SK-N-SH treated with all-trans-retinoic acid at 6 μM for 48 hours (cell line): ENCODE measurements around the gene SOCS1.

Source experiments
- ATAC-seq: fragments of 200-7000 bp; cut with Tn5 transposase; 3 replicates; pipeline ENCODE4 v1.9.1; 2020; ENCODE audit warnings: mild to moderate bottlenecking, moderate library complexity
- ARNTL ChIP-seq: fragments of 450-650 bp; formaldehyde crosslinking; IDR thresholded peaks from 2 replicates; pipeline ENCODE4 v1.5.0; 2020; ENCODE audit warnings: low read depth, mild to moderate bottlenecking, moderate library complexity, borderline replicate concordance
- BACH2 ChIP-seq: fragments of 250-450 bp; sonication (Bioruptor Pico); IDR thresholded peaks from 2 replicates; pipeline ENCODE4 v1.9.0; 2021; ENCODE audit warnings: mild to moderate bottlenecking, borderline replicate concordance
- CSDC2 ChIP-seq: fragments of 250-450 bp; sonication (Bioruptor Pico); IDR thresholded peaks from 2 replicates; pipeline ENCODE4 v1.5.0; 2020; ENCODE audit warnings: mild to moderate bottlenecking, moderate library complexity
- GLIS3 ChIP-seq: fragments of 250-450 bp; sonication (Bioruptor Pico); IDR thresholded peaks from 2 replicates; pipeline ENCODE4 v1.5.0; 2020; ENCODE audit warnings: mild to moderate bottlenecking, moderate library complexity
- ISL1 ChIP-seq: fragments of 250-450 bp; sonication (Bioruptor Pico); IDR thresholded peaks from 2 replicates; pipeline ENCODE4 v2.1.2; 2022; ENCODE audit warnings: mild to moderate bottlenecking, moderate library complexity
- OSR1 ChIP-seq: fragments of 250-450 bp; sonication (Bioruptor Pico); IDR thresholded peaks from 2 replicates; pipeline ENCODE4 v1.8.0; 2022; ENCODE audit warnings: moderate library complexity, mild to moderate bottlenecking, inconsistent platforms
- POU6F1 ChIP-seq: fragments of 250-450 bp; sonication (Bioruptor Pico); IDR thresholded peaks from 2 replicates; pipeline ENCODE4 v1.8.0; 2021; ENCODE audit warnings: low read depth, mild to moderate bottlenecking, moderate library complexity, borderline replicate concordance
- PPARA ChIP-seq: fragments of 250-450 bp; sonication (Bioruptor Pico); IDR thresholded peaks from 2 replicates; pipeline ENCODE4 v1.5.0; 2020; ENCODE audit warnings: mild to moderate bottlenecking, borderline replicate concordance
- RARB ChIP-seq: fragments of 250-450 bp; sonication (Bioruptor Pico); IDR thresholded peaks from 2 replicates; pipeline ENCODE4 v1.8.0; 2021; ENCODE audit warnings: mild to moderate bottlenecking, moderate library complexity
- TCF4 ChIP-seq: fragments of 250-450 bp; sonication (Bioruptor Pico); IDR thresholded peaks from 2 replicates; pipeline ENCODE4 v1.8.0; 2021; ENCODE audit warnings: mild to moderate bottlenecking, moderate library complexity, borderline replicate concordance
- TOX ChIP-seq: fragments of 250-450 bp; sonication (Bioruptor Pico); IDR thresholded peaks from 2 replicates; pipeline ENCODE4 v1.8.0; 2021; ENCODE audit warnings: mild to moderate bottlenecking, moderate library complexity, borderline replicate concordance
- ZC3H10 ChIP-seq: fragments of 250-450 bp; sonication (Bioruptor Pico); IDR thresholded peaks from 2 replicates; pipeline ENCODE4 v1.5.1; 2021; ENCODE audit warnings: mild to moderate bottlenecking, moderate library complexity
- ZFP3 ChIP-seq: fragments of 250-450 bp; sonication (Bioruptor Pico); IDR thresholded peaks from 2 replicates; pipeline ENCODE4 v1.5.0; 2020; ENCODE audit warnings: mild to moderate bottlenecking, moderate library complexity
- ZFP30 ChIP-seq: fragments of 450-650 bp; formaldehyde crosslinking; IDR thresholded peaks from 2 replicates; pipeline ENCODE4 v1.5.0; 2022; ENCODE audit warnings: mild to moderate bottlenecking, moderate library complexity
- ZNF565 ChIP-seq: fragments of 450-650 bp; formaldehyde crosslinking; conservative IDR thresholded peaks from 2 replicates; pipeline ENCODE4 v1.5.0; 2020; ENCODE audit warnings: low read depth, mild to moderate bottlenecking, moderate library complexity
- ZNF8 ChIP-seq: fragments of 450-650 bp; formaldehyde crosslinking; IDR thresholded peaks from 2 replicates; pipeline ENCODE4 v1.5.0; 2020; ENCODE audit warnings: mild to moderate bottlenecking, moderate library complexity
- TF ChIP-seq, protein P1 (sequence below): fragments of 250-450 bp; sonication (Bioruptor Pico); IDR thresholded peaks from 2 replicates; pipeline ENCODE4 v1.5.1; 2020; ENCODE audit warnings: low read depth, mild to moderate bottlenecking, moderate library complexity
- TF ChIP-seq, protein P2 (sequence below): fragments of 250-450 bp; sonication (Bioruptor Pico); IDR thresholded peaks from 2 replicates; pipeline ENCODE4 v1.5.0; 2020; ENCODE audit warnings: mild to moderate bottlenecking, moderate library complexity
- TF ChIP-seq, protein P3 (sequence below): fragments of 250-450 bp; sonication (Bioruptor Pico); IDR thresholded peaks from 2 replicates; pipeline ENCODE4 v1.5.1; 2021; ENCODE audit warnings: mild to moderate bottlenecking, moderate library complexity

The SOCS1 gene

GRCh38 chr16:11248133-11248532, 7.9 kb downstream of the SOCS1 start:
- no peak for TF ChIP-seq OSR1 (CRISPR knock-in tag)
- TF ChIP-seq BACH2 (CRISPR knock-in tag): no peak
- TF ChIP-seq ZNF8 (CRISPR knock-in tag): no peak
- no peak for TF ChIP-seq ZC3H10 (CRISPR knock-in tag)
- no peak for TF ChIP-seq PPARA (CRISPR knock-in tag)
- TF ChIP-seq, protein P1, sequence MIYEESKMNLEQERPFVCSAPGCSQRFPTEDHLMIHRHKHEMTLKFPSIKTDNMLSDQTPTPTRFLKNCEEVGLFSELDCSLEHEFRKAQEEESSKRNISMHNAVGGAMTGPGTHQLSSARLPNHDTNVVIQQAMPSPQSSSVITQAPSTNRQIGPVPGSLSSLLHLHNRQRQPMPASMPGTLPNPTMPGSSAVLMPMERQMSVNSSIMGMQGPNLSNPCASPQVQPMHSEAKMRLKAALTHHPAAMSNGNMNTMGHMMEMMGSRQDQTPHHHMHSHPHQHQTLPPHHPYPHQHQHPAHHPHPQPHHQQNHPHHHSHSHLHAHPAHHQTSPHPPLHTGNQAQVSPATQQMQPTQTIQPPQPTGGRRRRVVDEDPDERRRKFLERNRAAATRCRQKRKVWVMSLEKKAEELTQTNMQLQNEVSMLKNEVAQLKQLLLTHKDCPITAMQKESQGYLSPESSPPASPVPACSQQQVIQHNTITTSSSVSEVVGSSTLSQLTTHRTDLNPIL: no peak
- TF ChIP-seq RARB (CRISPR knock-in tag): no peak
- TF ChIP-seq ZFP3 (CRISPR knock-in tag): no peak
- no peak for TF ChIP-seq TOX (CRISPR knock-in tag)
- TF ChIP-seq ARNTL: no peak
- no peak for TF ChIP-seq GLIS3 (CRISPR knock-in tag)
- TF ChIP-seq ZNF565 (CRISPR knock-in tag): no peak
- TF ChIP-seq POU6F1 (CRISPR knock-in tag): no peak
- ATAC-seq: no peak

- no peak for ATAC-seq
Measured at GRCh38 chr16:11245988-11246387, 10.0 kb downstream of the SOCS1 start.

More at GRCh38 chr16:11245988-11246387, 10.0 kb downstream of the SOCS1 start:
- TF ChIP-seq GLIS3 (CRISPR knock-in tag) (no peak), ZFP30 (CRISPR knock-in tag) (no peak), RARB (CRISPR knock-in tag) (no peak), TCF4 (CRISPR knock-in tag) (no peak), CSDC2 (CRISPR knock-in tag) (no peak), BACH2 (CRISPR knock-in tag) (no peak), ZC3H10 (CRISPR knock-in tag) (no peak), ISL1 (no peak), POU6F1 (CRISPR knock-in tag) (no peak), ZFP3 (CRISPR knock-in tag) (no peak)
- TF ChIP-seq, protein P2, sequence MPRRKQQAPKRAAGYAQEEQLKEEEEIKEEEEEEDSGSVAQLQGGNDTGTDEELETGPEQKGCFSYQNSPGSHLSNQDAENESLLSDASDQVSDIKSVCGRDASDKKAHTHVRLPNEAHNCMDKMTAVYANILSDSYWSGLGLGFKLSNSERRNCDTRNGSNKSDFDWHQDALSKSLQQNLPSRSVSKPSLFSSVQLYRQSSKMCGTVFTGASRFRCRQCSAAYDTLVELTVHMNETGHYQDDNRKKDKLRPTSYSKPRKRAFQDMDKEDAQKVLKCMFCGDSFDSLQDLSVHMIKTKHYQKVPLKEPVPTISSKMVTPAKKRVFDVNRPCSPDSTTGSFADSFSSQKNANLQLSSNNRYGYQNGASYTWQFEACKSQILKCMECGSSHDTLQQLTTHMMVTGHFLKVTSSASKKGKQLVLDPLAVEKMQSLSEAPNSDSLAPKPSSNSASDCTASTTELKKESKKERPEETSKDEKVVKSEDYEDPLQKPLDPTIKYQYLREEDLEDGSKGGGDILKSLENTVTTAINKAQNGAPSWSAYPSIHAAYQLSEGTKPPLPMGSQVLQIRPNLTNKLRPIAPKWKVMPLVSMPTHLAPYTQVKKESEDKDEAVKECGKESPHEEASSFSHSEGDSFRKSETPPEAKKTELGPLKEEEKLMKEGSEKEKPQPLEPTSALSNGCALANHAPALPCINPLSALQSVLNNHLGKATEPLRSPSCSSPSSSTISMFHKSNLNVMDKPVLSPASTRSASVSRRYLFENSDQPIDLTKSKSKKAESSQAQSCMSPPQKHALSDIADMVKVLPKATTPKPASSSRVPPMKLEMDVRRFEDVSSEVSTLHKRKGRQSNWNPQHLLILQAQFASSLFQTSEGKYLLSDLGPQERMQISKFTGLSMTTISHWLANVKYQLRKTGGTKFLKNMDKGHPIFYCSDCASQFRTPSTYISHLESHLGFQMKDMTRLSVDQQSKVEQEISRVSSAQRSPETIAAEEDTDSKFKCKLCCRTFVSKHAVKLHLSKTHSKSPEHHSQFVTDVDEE (CRISPR knock-in tag): no peak
- TF ChIP-seq, protein P1: no peak
- TF ChIP-seq, protein P3, sequence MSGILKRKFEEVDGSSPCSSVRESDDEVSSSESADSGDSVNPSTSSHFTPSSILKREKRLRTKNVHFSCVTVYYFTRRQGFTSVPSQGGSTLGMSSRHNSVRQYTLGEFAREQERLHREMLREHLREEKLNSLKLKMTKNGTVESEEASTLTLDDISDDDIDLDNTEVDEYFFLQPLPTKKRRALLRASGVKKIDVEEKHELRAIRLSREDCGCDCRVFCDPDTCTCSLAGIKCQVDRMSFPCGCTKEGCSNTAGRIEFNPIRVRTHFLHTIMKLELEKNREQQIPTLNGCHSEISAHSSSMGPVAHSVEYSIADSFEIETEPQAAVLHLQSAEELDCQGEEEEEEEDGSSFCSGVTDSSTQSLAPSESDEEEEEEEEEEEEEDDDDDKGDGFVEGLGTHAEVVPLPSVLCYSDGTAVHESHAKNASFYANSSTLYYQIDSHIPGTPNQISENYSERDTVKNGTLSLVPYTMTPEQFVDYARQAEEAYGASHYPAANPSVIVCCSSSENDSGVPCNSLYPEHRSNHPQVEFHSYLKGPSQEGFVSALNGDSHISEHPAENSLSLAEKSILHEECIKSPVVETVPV (CRISPR knock-in tag): no peak
